NT2/D1 (cell line): ENCODE data around the gene SRRM2.

Source experiments
- SUZ12 ChIP-seq: IDR thresholded peaks from 2 replicates; pipeline ENCODE4 v1.6.1; 2011; ENCODE audit not compliant: insufficient read length, insufficient read depth; ENCODE audit errors: extremely low read depth
- YY1 ChIP-seq: IDR thresholded peaks from 2 replicates; pipeline ENCODE4 v1.6.1; 2011; ENCODE audit not compliant: insufficient read length, insufficient read depth
- ZNF274 ChIP-seq: IDR thresholded peaks from 2 replicates; pipeline ENCODE4 v1.6.1; 2011; ENCODE audit warnings: mild to moderate bottlenecking, low read depth, low read length

DNA sequence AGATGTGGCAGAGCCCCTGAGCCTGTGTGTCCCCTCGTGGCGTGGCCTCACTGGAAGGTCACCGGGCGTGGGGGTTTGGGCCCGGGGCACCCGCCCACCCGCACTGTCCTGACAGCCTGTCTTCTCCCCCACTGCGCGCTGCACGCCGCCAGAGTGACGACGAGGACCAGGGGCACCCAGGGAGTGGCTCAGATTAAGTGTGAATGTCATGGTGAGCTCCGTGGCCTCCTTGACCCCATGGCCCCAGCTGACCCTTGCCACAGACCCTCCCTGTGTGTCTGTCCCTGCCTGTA lies 47.5 kb upstream of the SRRM2 start:
- TF ChIP-seq YY1 (no peak), ZNF274 (no peak), SUZ12 (no peak)
